ENCODE data around the gene MBD2.
"Not testable (repeated sequence)": the region's sequence is repeated elsewhere in the genome, so short reads cannot be mapped to it uniquely, and the experiment has no call there.

MBD2 gene

GRCh38 chr18:54233747-54234146 lies 9.3 kb upstream of the MBD2 start:
- DNase-seq = no peak

GRCh38 chr18:54233228-54233625 lies 8.8 kb upstream of the MBD2 start:
- DNase-seq = no peak

GRCh38 chr18:54232485-54233227 lies 8.2 kb upstream of the MBD2 start:
- DNase-seq = no peak

- DNase-seq = no peak
Measured at GRCh38 chr18:54229421-54230059, 5.1 kb upstream of the MBD2 start.

- no peak for DNase-seq
Measured at GRCh38 chr18:54228364-54228763, 3.9 kb upstream of the MBD2 start.

GRCh38 chr18:54223568-54224241 lies 764 bp downstream of the MBD2 start:
- DNase-seq = peak; percentile 91

- no peak for DNase-seq
Measured at GRCh38 chr18:54222922-54223567, 1.4 kb downstream of the MBD2 start.

- no peak for DNase-seq
Measured at GRCh38 chr18:54220406-54220805, 4.1 kb downstream of the MBD2 start.

- DNase-seq = not testable (repeated sequence)
Measured at GRCh38 chr18:54218803-54219202, 5.7 kb downstream of the MBD2 start.

GRCh38 chr18:54218299-54218698 lies 6.2 kb downstream of the MBD2 start:
- DNase-seq = no peak

GRCh38 chr18:54217624-54218023 lies 6.8 kb downstream of the MBD2 start:
- DNase-seq = no peak

GRCh38 chr18:54215069-54215468 lies 9.4 kb downstream of the MBD2 start:
- DNase-seq = peak; percentile 17

GRCh38 chr18:54210463-54210862 lies 14.0 kb downstream of the MBD2 start:
- no peak for DNase-seq

GRCh38 chr18:54209471-54210180 lies 14.8 kb downstream of the MBD2 start:
- peak; percentile 24 for DNase-seq

GRCh38 chr18:54206447-54206846 lies 18.0 kb downstream of the MBD2 start:
- DNase-seq = no peak

- DNase-seq = peak; percentile 25
Measured at GRCh38 chr18:54205959-54206358, 18.5 kb downstream of the MBD2 start.

GRCh38 chr18:54205448-54205847 lies 19.0 kb downstream of the MBD2 start:
- not testable (repeated sequence) for DNase-seq

- DNase-seq = no peak
Measured at GRCh38 chr18:54204883-54205282, 19.6 kb downstream of the MBD2 start.

GRCh38 chr18:54203914-54204313 lies 20.6 kb downstream of the MBD2 start:
- DNase-seq = no peak

GRCh38 chr18:54202851-54203250 lies 21.6 kb downstream of the MBD2 start:
- DNase-seq = no peak

GRCh38 chr18:54197747-54198411 lies 26.6 kb downstream of the MBD2 start:
- DNase-seq = no peak

GRCh38 chr18:54193786-54194185 lies 30.7 kb downstream of the MBD2 start:
- no peak for DNase-seq
